HFFc6 (cell line): Measurements from ENCODE around the gene KIAA1143. TPM values are rescaled to one million over a fixed set of nuclear protein-coding genes. Genes with fewer than 3 reads are reported as not detected.

Experiments used
- DNase-seq: peaks from one replicate; pipeline ENCODE4 v3.0.0-alpha.2; 2018
- H3K27ac Mint-ChIP-seq: 2 replicates; pipeline ENCODE4 v1.8.0; 2020; ENCODE audit warnings: mild to moderate bottlenecking, mixed read lengths
- H3K27me3 Mint-ChIP-seq: 2 replicates; pipeline ENCODE4 v1.8.0; 2021; ENCODE audit warnings: mild to moderate bottlenecking, moderate library complexity, mixed read lengths; ENCODE audit not compliant: insufficient read depth
- H3K36me3 Mint-ChIP-seq: 2 replicates; pipeline ENCODE4 v1.8.0; 2021; ENCODE audit warnings: low read depth, mixed read lengths
- H3K4me1 Mint-ChIP-seq: 2 replicates; pipeline ENCODE4 v1.8.0; 2020; ENCODE audit warnings: low read depth, mixed read lengths
- H3K4me3 Mint-ChIP-seq: 2 replicates; pipeline ENCODE4 v1.8.0; 2020; ENCODE audit warnings: mild to moderate bottlenecking, moderate library complexity, mixed read lengths
- H3K9me3 Mint-ChIP-seq: 2 replicates; pipeline ENCODE4 v1.8.0; 2020; ENCODE audit warnings: mild to moderate bottlenecking, mixed read lengths
- CTCF ChIP-seq: fragments of 200-600 bp; sonication (generic); IDR thresholded peaks from 2 replicates; pipeline ENCODE4 v1.5.0; 2021; ENCODE audit warnings: antibody characterized with exemption, mild to moderate bottlenecking
- total RNA-seq, 6 experiments: library from RNA; stranded (reverse); fragmentation: NEBNext Ultra II Directional; extraction: Animal tissue kit (Norgen Biotek cat#: 25700); gene quantifications; 2 replicates in 1 of 6; 3 replicates in 5 of 6; pipeline ENCODE4 v1.2.3, GENCODE V29; 2021

Gene KIAA1143
- total RNA-seq, 6 experiments from 2014 or later: 25.5 to 36.7 (median 30.1) TPM

DNA sequence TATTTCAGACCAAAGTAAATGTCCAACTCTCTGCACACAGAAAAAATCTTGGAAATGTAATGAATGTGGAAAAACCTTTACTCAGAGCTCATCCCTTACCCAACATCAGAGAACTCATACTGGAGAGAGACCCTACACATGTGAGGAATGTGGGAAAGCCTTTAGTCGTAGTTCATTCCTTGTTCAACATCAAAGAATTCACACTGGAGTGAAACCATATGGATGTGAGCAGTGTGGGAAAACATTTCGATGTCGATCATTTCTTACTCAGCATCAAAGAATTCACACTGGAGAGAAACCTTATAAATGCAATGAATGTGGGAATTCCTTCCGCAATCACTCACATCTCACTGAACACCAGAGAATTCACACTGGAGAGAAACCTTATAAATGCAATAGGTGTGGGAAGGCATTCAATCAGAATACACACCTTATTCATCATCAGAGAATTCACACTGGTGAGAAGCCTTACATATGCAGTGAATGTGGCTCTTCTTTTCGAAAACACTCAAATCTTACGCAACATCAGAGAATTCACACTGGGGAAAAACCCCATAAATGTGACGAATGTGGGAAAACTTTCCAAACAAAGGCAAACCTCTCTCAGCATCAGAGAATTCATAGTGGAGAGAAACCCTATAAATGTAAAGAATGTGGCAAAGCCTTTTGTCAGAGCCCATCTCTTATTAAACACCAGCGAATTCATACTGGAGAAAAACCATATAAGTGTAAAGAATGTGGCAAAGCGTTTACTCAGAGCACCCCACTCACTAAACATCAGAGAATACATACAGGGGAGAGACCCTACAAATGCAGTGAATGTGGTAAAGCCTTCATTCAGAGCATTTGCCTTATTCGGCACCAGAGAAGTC is 40.0 kb downstream of the KIAA1143 start:
- no peak overlapping the region for H3K4me3 Mint-ChIP-seq
- H3K9me3 Mint-ChIP-seq: peaks cover 91% of the 10 kb centered on the region
- H3K27ac Mint-ChIP-seq: no peak overlapping the region
- H3K4me1 Mint-ChIP-seq: no peaks in the 10 kb centered on the region
- TF ChIP-seq CTCF: no peak
- no peaks in the 10 kb centered on the region for H3K27me3 Mint-ChIP-seq
- DNase-seq: no peak
- H3K36me3 Mint-ChIP-seq: peaks cover 66% of the 10 kb centered on the region

DNA sequence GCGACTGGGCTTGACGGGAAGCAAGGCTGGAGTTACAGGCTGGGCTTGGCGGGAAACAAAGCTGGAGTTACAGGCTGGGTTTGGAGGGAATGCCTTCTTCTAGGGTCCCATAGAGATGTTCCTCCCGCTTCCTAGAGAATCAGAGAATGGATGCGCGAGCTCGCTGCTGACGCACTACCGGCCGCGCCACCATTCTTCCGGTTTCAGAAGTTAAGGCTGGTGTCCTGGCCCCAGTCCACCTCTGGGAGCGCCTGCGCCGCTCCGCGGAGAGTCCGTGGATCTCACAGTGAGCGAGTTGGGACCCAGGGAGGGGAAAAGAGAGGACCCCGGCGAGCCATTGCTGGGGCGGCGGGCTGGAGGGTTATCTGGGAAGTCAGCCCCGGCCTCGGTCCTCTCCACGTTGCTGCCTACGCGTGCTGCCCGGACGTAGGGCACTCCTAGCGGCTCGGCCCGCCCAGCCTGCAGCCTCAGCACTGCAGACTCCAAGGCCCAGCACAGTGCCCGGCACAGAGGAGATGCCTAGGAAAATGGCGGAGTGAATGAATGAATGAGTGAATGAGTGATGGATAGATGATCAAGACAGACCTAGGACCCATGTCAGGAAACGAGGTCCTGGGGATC is 48.9 kb downstream of the KIAA1143 start, which contains the start of gene ZNF502:
TSS of gene ZNF502 (plus strand) at position 206 of the 621 bp plus-strand sequence. CDS start 7,602 bp downstream, outside the sequence.
- Mint-ChIP-seq H3K9me3 (peaks cover 90% of the 10 kb centered on the region), H3K36me3 (peaks cover 48% of the 10 kb centered on the region), H3K4me3 (peak within 1 kb of the TSS; percentile 73), H3K4me1 (no peaks in the 10 kb centered on the region), H3K27me3 (no peaks in the 10 kb centered on the region; the same call in 1 of the 2 replicates), H3K27ac (no peak within 1 kb of the TSS)
- TF ChIP-seq CTCF: no peak
- DNase-seq: no peak

Other genes with a start within 250 kb of the KIAA1143 start
- gene ZKSCAN7, start 206.4 kb downstream of the KIAA1143 start, total RNA-seq: 1 to 10 TPM in 2 of 6 experiments, under 1 TPM in 4; 0.57 to 1.2 (median 0.94) TPM
- under 1 TPM; 0.05 to 0.23 (median 0.14) TPM for gene ZNF660, start 176.7 kb downstream of the KIAA1143 start, total RNA-seq
- 10 to 100 TPM; 12.0 to 13.5 (median 12.2) TPM for gene ZNF197, start 136.6 kb downstream of the KIAA1143 start, total RNA-seq
- 10 to 100 TPM in 3 of 6 experiments, 1 to 10 TPM in 3; 8.6 to 10.7 (median 10.0) TPM for gene ZNF35, start 112.9 kb downstream of the KIAA1143 start, total RNA-seq
- under 1 TPM; 0.09 to 0.88 (median 0.56) TPM for gene ZNF502, start 49.0 kb downstream of the KIAA1143 start, total RNA-seq
- 1 to 10 TPM; 1.0 to 2.0 (median 1.7) TPM for gene ZNF501, start 32.0 kb downstream of the KIAA1143 start, total RNA-seq
- 10 to 100 TPM in 3 of 6 experiments, 1 to 10 TPM in 3; 4.4 to 11.9 (median 9.7) TPM for gene KIF15, start 175 bp upstream of the KIAA1143 start, total RNA-seq
- 10 to 100 TPM; 13.9 to 19.9 (median 16.7) TPM for gene TMEM42, start 100.3 kb upstream of the KIAA1143 start, total RNA-seq
- gene TGM4, start 113.0 kb upstream of the KIAA1143 start, total RNA-seq: not detected
- gene ZDHHC3, start 214.6 kb upstream of the KIAA1143 start, total RNA-seq: 10 to 100 TPM; 55.5 to 74.7 (median 64.4) TPM
- gene EXOSC7, start 214.6 kb upstream of the KIAA1143 start, total RNA-seq: 10 to 100 TPM; 41.0 to 54.1 (median 47.9) TPM